Pancreas (tissue), 10 donors: ENCODE measurements around the gene CYP11A1. TPM values are rescaled to one million over a fixed set of nuclear protein-coding genes. Genes with fewer than 3 reads are reported as not detected.

Experiments
- ATAC-seq, 4 donors: fragments of 200-7000 bp; cut with Tn5 transposase; one replicate each; pipeline versions ENCODE4 v1.8.0 to v1.9.1; 2020; ENCODE audit warnings: mild to moderate bottlenecking in 4 of 4, moderate library complexity in 4 of 4
- DNase-seq, 6 donors: peaks; one replicate each; pipeline ENCODE4 v3.0.0-alpha.2; 2020
- FAIRE-seq: peaks from 2 replicates; lab custom pipeline; 2012; peaks lifted over from hg19 to GRCh38; lab: Jason Lieb, UNC
- H3K27ac ChIP-seq, 4 donors: fragments of 200-600 bp; sonication (generic); 1 replicate in 3 of 4; 2 replicates in 1 of 4; pipeline versions ENCODE4 v1.5.0 to v1.8.0; 2020
- H3K27me3 ChIP-seq, 4 donors: fragments of 200-600 bp; one replicate each; pipeline ENCODE4 v1.8.0; 2021
- H3K36me3 ChIP-seq, 3 donors: fragments of 200-600 bp; sonication (generic) in 1 of 3; one replicate each; pipeline versions ENCODE4 v1.5.0 to v1.8.0; 2020 to 2021
- H3K4me1 ChIP-seq, 3 donors: fragments of 200-600 bp; one replicate each; pipeline ENCODE4 v1.8.0; 2021
- H3K4me3 ChIP-seq, 4 donors: fragments of 200-600 bp; sonication (generic) in 2 of 4; one replicate each; pipeline versions ENCODE4 v1.5.0 to v1.8.0; 2020 to 2021
- H3K9me3 ChIP-seq, 4 donors: fragments of 200-600 bp; one replicate each; pipeline ENCODE4 v1.8.0; 2021
- CTCF ChIP-seq, 4 donors: fragments of 200-600 bp; sonication (generic) in 3 of 4; IDR thresholded peaks; one replicate each; pipeline versions ENCODE4 v1.5.0 to v1.8.0; 2021; ENCODE audit warnings: antibody characterized with exemption in 4 of 4
- WGBS, 2 donors: extraction: QIAGEN DNeasy Blood & Tissue Kit; methylation state at CpG; one replicate each; pipeline ENCODE4 v1.1.7; 2013; 5-methylcytosine and 5-hydroxymethylcytosine counted together
- intact Hi-C, 3 donors: fragments of 100-400 bp; cut with DNase I; formaldehyde crosslinking; loops; one replicate each; pipeline versions ENCODE4 v1.11.1 to v1.14.2; 2022
- polyA plus RNA-seq, 2 donors: library from polyadenylated mRNA; stranded (reverse); fragments of 200-250 nt; gene quantifications; one replicate each; pipeline ENCODE4 v1.2.3, GENCODE V29; 2013
- total RNA-seq, 6 donors: library from RNA; stranded (reverse); fragmentation: NEBNext Ultra II Directional in 4 of 6; extraction: Animal tissue kit (Norgen Biotek cat#: 25700) in 4 of 6; gene quantifications; one replicate each; pipeline versions ENCODE4 v1.2.1 to v1.2.4, GENCODE V29; 2021 to 2023
- donor health status: healthy with polysubstance abuse.
- donor health status: DM: no; HTN: no; CAD: no; lungs with moderate emphysema.
- donor health status: DM: no; HTN: no; CAD: no.
- donor health status: control.
- donor health status: control.
- donor health status: Bipolar disorder and iron deficiency.
- donor health status: DM: yes; HTN: yes; CAD: no.
- donor health status: DM: no; HTN: no; CAD: no.
- donor health status: DM: no; HTN: no; CAD: no.
- donor health status: DM: yes; HTN: yes; CAD: no.

The CYP11A1 gene
- total and polyA plus RNA-seq, 8 donors = 0.09 to 0.66 (median 0.28) TPM; not detected in 3

- DNase-seq (no peak), FAIRE-seq (no peak), ATAC-seq (no peak)
- no peak overlapping the region for H3K4me3 ChIP-seq
- peaks cover 0 to 7% (median 0%) of the 10 kb centered on the region in 4 donors for H3K27me3 ChIP-seq
- WGBS, 2 donors = 33 to 39% methylated on average over 10 of the region's 10 CpGs
- intact Hi-C loops = loop anchor here in 2 of 3 donors (5.0 kb wide), 2 partner anchors 179 to 184 kb away; no protein-coding TSS in a partner anchor
- no peaks in the 10 kb centered on the region for H3K36me3 ChIP-seq
- H3K27ac ChIP-seq = no peak overlapping the region
- TF ChIP-seq CTCF (IDR thresholded peaks at IDR 0.05) = no peak
- H3K4me1 ChIP-seq = no peaks in the 10 kb centered on the region
- H3K9me3 ChIP-seq = no peaks in the 10 kb centered on the region
Measured at GRCh38 chr15:74306781-74307217, 60.6 kb downstream of the CYP11A1 start.

- TF ChIP-seq CTCF (IDR thresholded peaks at IDR 0.05) = no peak
- ATAC-seq (no peak), FAIRE-seq (no peak), DNase-seq (no peak)
- WGBS, 2 donors = 54 to 73% methylated on average over 7 of the region's 7 CpGs
- peaks cover 0 to 7% (median 0%) of the 10 kb centered on the region in 4 donors for H3K27me3 ChIP-seq
- H3K27ac ChIP-seq = no peak overlapping the region
- intact Hi-C loops = loop anchor here in 2 of 3 donors (5.0 kb wide), 2 partner anchors 178 to 183 kb away; no protein-coding TSS in a partner anchor
- no peaks in the 10 kb centered on the region for H3K4me1 ChIP-seq
- no peak overlapping the region for H3K4me3 ChIP-seq
- H3K36me3 ChIP-seq = no peaks in the 10 kb centered on the region
- H3K9me3 ChIP-seq = no peaks in the 10 kb centered on the region
Measured at GRCh38 chr15:74305687-74306086, 61.8 kb downstream of the CYP11A1 start.

- no peak overlapping the region for H3K27ac ChIP-seq
- no peaks in the 10 kb centered on the region for H3K36me3 ChIP-seq
- peaks cover 0 to 7% (median 0%) of the 10 kb centered on the region in 4 donors for H3K27me3 ChIP-seq
- H3K4me1 ChIP-seq = no peaks in the 10 kb centered on the region
- ATAC-seq (no peak), FAIRE-seq (no peak), DNase-seq (no peak)
- no peak overlapping the region for H3K4me3 ChIP-seq
- no peak for TF ChIP-seq CTCF (IDR thresholded peaks at IDR 0.05)
- intact Hi-C loops = no loop called here
- H3K9me3 ChIP-seq = no peaks in the 10 kb centered on the region
- 32 to 33% methylated on average over 12 of the region's 12 CpGs for WGBS, 2 donors
Measured at GRCh38 chr15:74304431-74304830, 63.0 kb downstream of the CYP11A1 start.

- no peak for DNase-seq
- no peak for ATAC-seq
- H3K27me3 ChIP-seq = peaks cover 0 to 7% (median 0%) of the 10 kb centered on the region in 4 donors
- TF ChIP-seq CTCF (IDR thresholded peaks at IDR 0.05) = no peak
- no peaks in the 10 kb centered on the region for H3K9me3 ChIP-seq
- H3K27ac ChIP-seq = no peak overlapping the region
- FAIRE-seq = no peak
- no peaks in the 10 kb centered on the region for H3K36me3 ChIP-seq
- intact Hi-C loops = no loop called here
- no peaks in the 10 kb centered on the region for H3K4me1 ChIP-seq
- no peak overlapping the region for H3K4me3 ChIP-seq
- 30 to 31% methylated on average over 6 of the region's 6 CpGs for WGBS, 2 donors
Measured at GRCh38 chr15:74303741-74304309, 63.6 kb downstream of the CYP11A1 start.

GRCh38 chr15:74302821-74303359 lies 64.6 kb downstream of the CYP11A1 start:
- WGBS, 2 donors = 15 to 17% methylated on average over 7 of the region's 7 CpGs
- FAIRE-seq (no peak), ATAC-seq (peak in 3 of 4 donors; percentile 59 to 72 (median 63)), DNase-seq (peak in 2 of 6 donors; percentile 31 to 70)
- Histone ChIP-seq H3K27ac (no peak overlapping the region), H3K36me3 (no peaks in the 10 kb centered on the region), H3K27me3 (peaks cover 0 to 4% (median 0%) of the 10 kb centered on the region in 4 donors), H3K9me3 (no peaks in the 10 kb centered on the region), H3K4me1 (no peaks in the 10 kb centered on the region), H3K4me3 (no peak overlapping the region)
- intact Hi-C loops = no loop called here
- TF ChIP-seq CTCF (IDR thresholded peaks at IDR 0.05) = peak in 3 of 4 donors; percentile 23 to 34 (median 23)
